CD4-positive, CD25-positive, alpha-beta regulatory T cell (primary cell): ENCODE results near the gene SMIM35. TPM values are rescaled to one million over a fixed set of nuclear protein-coding genes. Genes with fewer than 3 reads are reported as not detected.

Experiments
- ATAC-seq, 2 donors: fragments of 150-1000 bp; cut with Tn5 transposase; one replicate each; pipeline ENCODE4 v1.10.0; 2021; ENCODE audit warnings: low read depth in 2 of 2, moderate number of reproducible peaks in 2 of 2, moderate library complexity in 1 of 2
- DNase-seq, 3 donors: peaks; one replicate each; pipeline versions ENCODE4 v3.0.0 to v3.0.0-alpha.2; 2012 to 2022; ENCODE audit warnings: mixed read lengths in 1 of 3
- H3K27ac ChIP-seq: one replicate; pipeline ENCODE4 v1.7.0; 2013; ENCODE audit warnings: mild to moderate bottlenecking, low read length; ENCODE audit not compliant: insufficient read depth, poor library complexity, severe bottlenecking
- H3K27me3 ChIP-seq: one replicate; pipeline ENCODE4 v1.7.0; 2013; ENCODE audit warnings: low read length; ENCODE audit not compliant: control insufficient read depth, insufficient read depth
- H3K36me3 ChIP-seq: one replicate; pipeline ENCODE4 v1.7.0; 2013; ENCODE audit warnings: mild to moderate bottlenecking, low read length, moderate library complexity; ENCODE audit not compliant: control insufficient read depth, insufficient read depth
- H3K4me1 ChIP-seq: 2 replicates; pipeline ENCODE4 v1.7.0; 2013; ENCODE audit warnings: mild to moderate bottlenecking, low read length; ENCODE audit not compliant: insufficient read depth, control insufficient read depth, poor library complexity, severe bottlenecking
- H3K4me3 ChIP-seq: one replicate; pipeline ENCODE4 v1.7.0; 2013; ENCODE audit warnings: low read depth, mild to moderate bottlenecking, low read length, moderate library complexity
- H3K9me3 ChIP-seq, 2 experiments: 1 replicate in 1 of 2; 2 replicates in 1 of 2; pipeline ENCODE4 v1.7.0; 2013; ENCODE audit warnings: low read length in 2 of 2, mild to moderate bottlenecking in 1 of 2, moderate library complexity in 1 of 2; ENCODE audit not compliant: control insufficient read depth in 2 of 2
- H3K27ac Mint-ChIP-seq, 3 donors: one replicate each; pipeline ENCODE4 v1.8.0; 2020 to 2022; ENCODE audit warnings: mild to moderate bottlenecking in 3 of 3, mixed read lengths in 3 of 3, moderate library complexity in 2 of 3
- H3K27me3 Mint-ChIP-seq: one replicate; pipeline ENCODE4 v1.8.0; 2022; ENCODE audit warnings: mild to moderate bottlenecking, mixed read lengths
- H3K36me3 Mint-ChIP-seq: one replicate; pipeline ENCODE4 v1.8.0; 2020; ENCODE audit warnings: mixed read lengths
- H3K4me1 Mint-ChIP-seq, 4 donors: one replicate each; pipeline ENCODE4 v1.8.0; 2020 to 2022; ENCODE audit warnings: mixed read lengths in 4 of 4, mild to moderate bottlenecking in 1 of 4
- H3K4me3 Mint-ChIP-seq, 4 donors: one replicate each; pipeline ENCODE4 v1.8.0; 2020 to 2022; ENCODE audit warnings: mild to moderate bottlenecking in 4 of 4, mixed read lengths in 4 of 4, moderate library complexity in 3 of 4
- H3K9me3 Mint-ChIP-seq, 7 donors: one replicate each; pipeline ENCODE4 v1.8.0; 2020 to 2022; ENCODE audit warnings: mixed read lengths in 7 of 7, mild to moderate bottlenecking in 3 of 7, moderate library complexity in 2 of 7
- polyA plus RNA-seq, 4 donors: library from polyadenylated mRNA; unstranded; fragments of 300-500 nt; fragmentation: Illumina TruSeq; gene quantifications; one replicate each; pipeline ENCODE4 v1.2.3, GENCODE V29; 2021
- total RNA-seq: library from RNA; stranded (reverse); gene quantifications from one replicate; pipeline ENCODE4 v1.2.3, GENCODE V29; 2022

The SMIM35 gene
- total and polyA plus RNA-seq, 5 donors from 2014 or later, result 0.90 to 1.9 (median 1.2) TPM

DNA sequence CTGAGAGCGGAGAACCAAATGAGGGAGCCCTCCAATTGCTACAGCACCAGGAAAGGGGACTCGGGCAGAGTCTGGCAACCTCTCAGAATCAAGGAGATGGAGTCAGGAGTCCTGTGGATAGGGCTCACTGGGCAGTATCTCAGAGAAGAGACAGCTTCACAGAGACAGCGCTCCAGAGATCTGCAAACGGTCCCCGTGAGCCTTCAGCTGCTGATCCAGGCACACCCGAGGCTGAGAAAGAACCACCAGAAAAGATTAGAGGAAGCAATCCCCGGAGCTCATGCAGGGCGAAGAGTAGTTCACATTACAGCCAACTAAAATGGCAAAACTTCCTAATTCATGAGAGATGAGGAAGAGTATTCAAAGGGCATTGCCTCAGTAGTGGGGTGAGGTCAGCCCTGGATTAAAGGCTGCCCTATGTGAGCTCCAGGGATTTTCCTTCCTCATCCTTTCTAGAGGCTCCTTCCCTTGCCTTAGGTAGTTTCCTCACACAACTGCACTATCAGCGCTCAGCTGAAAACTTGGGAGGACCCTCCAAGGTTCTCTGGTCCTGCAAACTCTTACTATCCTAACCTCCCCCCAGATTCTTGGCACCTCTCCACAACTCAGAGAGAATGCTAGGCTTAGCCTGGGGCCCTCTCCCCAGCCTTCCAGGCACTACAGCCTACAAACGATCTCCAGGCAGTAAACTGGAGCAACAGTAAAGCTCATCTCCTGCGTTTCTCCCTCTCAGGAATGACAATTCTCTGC is 42.1 kb upstream of the SMIM35 start:
- H3K4me1 ChIP-seq, result no peaks in the 10 kb centered on the region
- ATAC-seq, result no peak
- H3K4me1 Mint-ChIP-seq, result no peaks in the 10 kb centered on the region
- H3K27ac Mint-ChIP-seq, result no peak overlapping the region
- H3K27me3 Mint-ChIP-seq, result peaks cover 20% of the 10 kb centered on the region
- no peaks in the 10 kb centered on the region for H3K36me3 Mint-ChIP-seq
- H3K27ac ChIP-seq, result no peak overlapping the region
- H3K4me3 ChIP-seq, result no peak overlapping the region
- H3K36me3 ChIP-seq, result no peaks in the 10 kb centered on the region
- H3K27me3 ChIP-seq, result no peaks in the 10 kb centered on the region
- peaks cover 0 to 2% (median 0%) of the 10 kb centered on the region in 7 donors for H3K9me3 Mint-ChIP-seq
- DNase-seq, result no peak
- H3K9me3 ChIP-seq, result no peaks in the 10 kb centered on the region
- H3K4me3 Mint-ChIP-seq, result no peak overlapping the region

DNA sequence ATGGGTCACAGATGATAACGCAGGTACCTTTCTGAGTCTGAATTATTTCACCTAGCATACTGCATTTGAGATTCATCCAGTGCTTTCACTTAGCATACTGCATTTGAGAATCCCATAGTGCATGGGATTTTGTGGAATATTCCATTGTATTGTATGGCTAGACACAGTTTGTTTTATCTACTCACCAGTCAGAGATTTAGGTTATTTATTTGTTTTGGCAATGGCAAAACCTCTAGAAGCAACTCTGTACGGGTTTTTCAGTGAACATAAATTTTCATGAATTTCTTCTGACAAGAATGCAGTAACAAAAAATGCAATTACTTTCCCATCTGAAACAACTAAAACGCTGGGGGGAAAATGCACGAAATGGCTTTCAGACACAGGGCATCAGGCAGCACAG is 41.5 kb upstream of the SMIM35 start:
- Mint-ChIP-seq H3K4me3 (no peak overlapping the region), H3K9me3 (peaks cover 0 to 2% (median 0%) of the 10 kb centered on the region in 7 donors), H3K27ac (no peak overlapping the region), H3K36me3 (no peaks in the 10 kb centered on the region), H3K27me3 (peaks cover 21% of the 10 kb centered on the region), H3K4me1 (no peaks in the 10 kb centered on the region)
- no peak for ATAC-seq
- Histone ChIP-seq H3K36me3 (no peaks in the 10 kb centered on the region), H3K27me3 (no peaks in the 10 kb centered on the region), H3K27ac (no peak overlapping the region), H3K4me3 (no peak overlapping the region), H3K4me1 (no peaks in the 10 kb centered on the region), H3K9me3 (no peaks in the 10 kb centered on the region)
- no peak for DNase-seq

DNA sequence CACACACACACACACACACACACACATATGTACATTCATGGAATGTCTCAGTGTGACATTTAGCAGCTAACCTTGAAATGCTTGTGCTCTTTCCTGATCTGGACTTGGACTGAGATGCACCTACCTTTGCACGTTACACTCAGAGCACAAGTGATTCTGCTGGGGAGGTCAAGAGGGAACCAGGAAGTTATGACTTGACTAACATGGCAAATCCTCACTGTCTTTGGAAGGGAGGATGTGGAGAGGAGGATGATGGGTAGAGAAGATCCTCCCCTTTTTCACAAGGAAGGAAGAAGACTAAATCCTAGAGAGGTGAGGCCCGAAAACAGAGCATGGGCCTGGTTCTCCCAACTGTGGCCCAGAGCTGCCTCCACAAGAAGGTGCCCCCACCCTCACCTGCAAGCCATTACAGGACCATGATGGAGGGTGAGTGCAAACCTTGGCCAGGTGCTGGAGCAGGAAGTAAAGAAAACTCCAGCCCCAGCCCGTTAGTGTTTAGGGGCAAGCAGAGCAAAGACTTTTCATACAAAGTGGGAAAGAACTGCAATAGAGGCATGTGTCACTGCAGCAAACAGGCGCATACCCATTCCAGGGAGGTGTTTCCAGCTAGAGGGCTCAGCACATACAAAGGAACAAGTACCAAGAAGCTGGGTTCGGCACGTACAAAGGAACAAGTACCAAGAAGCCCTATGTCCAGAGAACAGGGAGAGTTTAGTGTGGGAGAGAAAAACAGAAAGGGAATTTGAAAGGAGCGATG is 39.5 kb upstream of the SMIM35 start:
- H3K4me3 ChIP-seq, result no peak overlapping the region
- H3K27me3 ChIP-seq, result no peaks in the 10 kb centered on the region
- H3K27ac ChIP-seq, result no peak overlapping the region
- H3K9me3 ChIP-seq, result no peaks in the 10 kb centered on the region
- DNase-seq, result no peak
- H3K4me3 Mint-ChIP-seq, result no peak overlapping the region
- no peaks in the 10 kb centered on the region for H3K4me1 ChIP-seq
- ATAC-seq, result no peak
- H3K27ac Mint-ChIP-seq, result peak overlapping the region in 1 of 3 donors; percentile 54
- no peaks in the 10 kb centered on the region for H3K36me3 Mint-ChIP-seq
- no peaks in the 10 kb centered on the region for H3K4me1 Mint-ChIP-seq
- no peaks in the 10 kb centered on the region for H3K36me3 ChIP-seq
- peaks cover 0 to 2% (median 0%) of the 10 kb centered on the region in 7 donors for H3K9me3 Mint-ChIP-seq
- peaks cover 19% of the 10 kb centered on the region for H3K27me3 Mint-ChIP-seq

DNA sequence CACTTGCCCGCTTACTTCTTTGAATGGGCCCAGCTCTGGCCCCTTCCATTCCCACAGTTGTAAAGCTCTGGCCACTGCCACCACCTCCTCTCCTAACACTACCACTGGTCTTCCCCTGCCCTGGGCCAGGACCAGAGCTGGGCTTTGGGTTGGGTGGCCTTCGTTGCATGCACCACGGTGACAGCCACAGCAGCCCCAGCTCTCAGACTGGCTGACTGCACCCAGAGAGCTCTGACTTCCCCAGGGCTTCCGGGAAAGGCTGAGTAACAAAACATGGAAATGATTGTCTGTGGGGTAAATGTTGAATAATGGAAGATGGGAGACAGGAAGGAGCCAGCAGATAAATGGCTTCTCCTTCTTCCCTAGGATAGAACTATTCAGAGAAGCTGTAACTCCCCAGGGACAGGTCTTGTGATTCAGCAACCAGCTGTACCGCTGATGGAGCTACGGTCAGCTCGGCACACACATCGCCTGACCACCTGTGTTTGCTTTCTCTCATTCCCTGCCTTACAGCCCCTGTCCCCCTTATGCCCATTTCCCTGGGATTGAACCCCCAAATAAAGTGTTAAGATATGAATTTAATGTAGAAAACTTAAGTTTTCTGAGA is 38.3 kb upstream of the SMIM35 start:
- no peaks in the 10 kb centered on the region for H3K36me3 ChIP-seq
- H3K9me3 ChIP-seq, result no peaks in the 10 kb centered on the region
- no peaks in the 10 kb centered on the region for H3K4me1 ChIP-seq
- Mint-ChIP-seq H3K4me3 (no peak overlapping the region), H3K27ac (no peak overlapping the region), H3K4me1 (no peaks in the 10 kb centered on the region), H3K9me3 (no peaks in the 10 kb centered on the region), H3K27me3 (peaks cover 14% of the 10 kb centered on the region), H3K36me3 (no peaks in the 10 kb centered on the region)
- ATAC-seq, result no peak
- no peak overlapping the region for H3K27ac ChIP-seq
- H3K4me3 ChIP-seq, result no peak overlapping the region
- DNase-seq, result no peak
- no peaks in the 10 kb centered on the region for H3K27me3 ChIP-seq

DNA sequence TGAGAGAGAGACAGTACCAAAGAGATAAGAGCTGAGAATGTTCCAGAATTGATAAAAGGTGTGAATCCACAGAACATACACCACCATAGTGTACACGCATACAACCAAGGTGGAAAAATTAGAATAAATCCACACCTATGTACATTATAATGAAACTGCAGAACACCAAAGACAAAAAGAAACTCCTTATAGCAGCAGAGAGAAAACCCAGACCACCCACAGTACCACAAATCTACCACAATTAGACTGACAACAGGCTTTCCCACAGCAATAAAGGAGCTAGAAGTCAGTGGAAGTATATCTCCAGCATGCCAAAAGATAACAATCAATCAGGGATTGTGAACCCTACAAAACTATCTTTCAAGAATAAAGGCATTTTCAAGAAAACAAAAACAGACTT is 34.0 kb upstream of the SMIM35 start:
- Mint-ChIP-seq H3K27ac (no peak overlapping the region), H3K27me3 (peaks cover 33% of the 10 kb centered on the region), H3K4me1 (no peaks in the 10 kb centered on the region), H3K9me3 (no peaks in the 10 kb centered on the region), H3K36me3 (no peaks in the 10 kb centered on the region), H3K4me3 (no peak overlapping the region)
- H3K27me3 ChIP-seq, result peaks cover 4% of the 10 kb centered on the region
- no peak overlapping the region for H3K4me3 ChIP-seq
- DNase-seq (no peak), ATAC-seq (no peak)
- H3K9me3 ChIP-seq, result no peaks in the 10 kb centered on the region
- no peak overlapping the region for H3K27ac ChIP-seq
- no peaks in the 10 kb centered on the region for H3K4me1 ChIP-seq
- H3K36me3 ChIP-seq, result no peaks in the 10 kb centered on the region

DNA sequence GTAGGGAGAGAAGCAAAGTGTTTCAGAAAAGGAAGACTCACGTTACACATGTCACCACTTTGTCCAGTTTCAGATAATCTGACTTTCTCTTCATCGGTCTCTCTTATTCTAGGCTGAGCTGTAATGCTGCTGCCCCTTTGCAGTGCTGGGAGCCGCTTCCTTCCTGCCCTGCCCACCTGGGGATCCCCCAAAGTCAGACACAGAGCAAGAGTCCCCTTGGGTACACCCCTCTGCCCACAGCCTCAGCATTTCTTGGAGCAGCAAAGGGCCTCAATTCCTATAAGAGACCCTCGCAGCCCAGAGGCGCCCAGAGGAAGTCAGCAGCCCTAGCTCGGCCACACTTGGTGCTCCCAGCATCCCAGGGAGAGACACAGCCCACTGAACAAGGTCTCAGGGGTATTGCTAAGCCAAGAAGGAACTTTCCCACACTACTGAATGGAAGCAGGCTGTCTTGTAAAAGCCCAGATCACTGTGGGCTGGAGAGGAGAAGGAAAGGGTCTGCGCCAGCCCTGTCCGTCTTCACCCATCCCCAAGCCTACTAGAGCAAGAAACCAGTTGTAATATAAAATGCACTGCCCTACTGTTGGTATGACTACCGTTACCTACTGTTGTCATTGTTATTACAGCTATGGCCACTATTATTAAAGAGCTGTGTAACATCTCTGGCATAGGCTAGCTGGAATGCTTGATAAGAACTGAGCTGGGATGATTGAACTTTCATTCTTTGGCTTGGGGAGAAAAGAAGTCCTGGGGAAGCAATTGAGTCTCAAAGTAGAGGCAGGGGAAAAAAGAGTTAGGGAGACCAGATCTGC is 31.2 kb upstream of the SMIM35 start:
- H3K27me3 ChIP-seq, result peaks cover 4% of the 10 kb centered on the region
- H3K9me3 ChIP-seq, result no peaks in the 10 kb centered on the region
- H3K36me3 ChIP-seq, result no peaks in the 10 kb centered on the region
- H3K4me1 ChIP-seq, result no peaks in the 10 kb centered on the region
- H3K27ac ChIP-seq, result no peak overlapping the region
- Mint-ChIP-seq H3K4me3 (no peak overlapping the region), H3K27me3 (peaks cover 35% of the 10 kb centered on the region), H3K4me1 (no peaks in the 10 kb centered on the region), H3K36me3 (no peaks in the 10 kb centered on the region), H3K27ac (peak overlapping the region in 1 of 3 donors; percentile 18), H3K9me3 (no peaks in the 10 kb centered on the region)
- H3K4me3 ChIP-seq, result no peak overlapping the region
- DNase-seq (peak in 1 of 3 donors; percentile 7), ATAC-seq (peak in 1 of 2 donors; percentile 18)

DNA sequence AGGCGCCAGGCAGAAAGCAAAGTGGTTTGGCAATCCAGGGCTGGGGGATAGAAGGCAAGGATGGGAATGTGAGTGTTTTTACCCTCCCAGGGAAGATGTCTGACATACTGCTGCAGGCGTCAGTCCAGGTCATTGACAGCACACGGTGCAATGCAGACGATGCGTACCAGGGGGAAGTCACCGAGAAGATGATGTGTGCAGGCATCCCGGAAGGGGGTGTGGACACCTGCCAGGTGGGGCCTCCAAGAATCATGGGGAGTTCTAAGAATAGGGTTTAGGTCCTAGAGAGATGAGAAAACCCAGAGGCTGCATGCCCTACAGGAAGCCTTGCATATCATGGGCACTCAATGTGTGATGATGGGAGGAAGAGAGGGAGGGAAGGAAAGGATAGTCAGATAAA is 28.3 kb upstream of the SMIM35 start:
- peak in 1 of 2 donors; percentile 61 for ATAC-seq
- H3K4me3 Mint-ChIP-seq, result no peak overlapping the region

More for the DNA sequence above, 28.3 kb upstream of the SMIM35 start:
- Histone ChIP-seq H3K9me3 (no peaks in the 10 kb centered on the region), H3K36me3 (no peaks in the 10 kb centered on the region), H3K4me3 (no peak overlapping the region), H3K27ac (no peak overlapping the region), H3K4me1 (no peaks in the 10 kb centered on the region), H3K27me3 (peaks cover 4% of the 10 kb centered on the region)
- H3K27me3 Mint-ChIP-seq, result peaks cover 40% of the 10 kb centered on the region
- no peaks in the 10 kb centered on the region for H3K9me3 Mint-ChIP-seq
- no peaks in the 10 kb centered on the region for H3K36me3 Mint-ChIP-seq
- no peak overlapping the region for H3K27ac Mint-ChIP-seq
- peak in 1 of 3 donors; percentile 49 for DNase-seq
- H3K4me1 Mint-ChIP-seq, result no peaks in the 10 kb centered on the region
